Tongue (tissue), 2 donors: ENCODE data around the gene ETNK2. TPM values are rescaled to one million over a fixed set of nuclear protein-coding genes. Genes with fewer than 3 reads are reported as not detected.

ENCODE experiments used
- DNase-seq: peaks from one replicate; pipeline ENCODE4 v3.0.0-alpha.2; 2015
- total RNA-seq: library from RNA; depleted of rRNA; stranded (reverse); fragments of >200 nt; gene quantifications from one replicate; pipeline ENCODE4 v1.2.3, GENCODE V29; 2014

ETNK2 gene
- total RNA-seq, 1 donor from 2014 or later = 14.7 TPM

- no peak for DNase-seq
Measured at GRCh38 chr1:204177133-204177532, 25.3 kb upstream of the ETNK2 start.

GRCh38 chr1:204176049-204176448 is 24.2 kb upstream of the ETNK2 start:
- DNase-seq = no peak

GRCh38 chr1:204174958-204175357 is 23.1 kb upstream of the ETNK2 start:
- no peak for DNase-seq

GRCh38 chr1:204172404-204173029 is 20.7 kb upstream of the ETNK2 start:
- DNase-seq = no peak

- DNase-seq = no peak
Measured at GRCh38 chr1:204171751-204172178, 19.9 kb upstream of the ETNK2 start.

DNA sequence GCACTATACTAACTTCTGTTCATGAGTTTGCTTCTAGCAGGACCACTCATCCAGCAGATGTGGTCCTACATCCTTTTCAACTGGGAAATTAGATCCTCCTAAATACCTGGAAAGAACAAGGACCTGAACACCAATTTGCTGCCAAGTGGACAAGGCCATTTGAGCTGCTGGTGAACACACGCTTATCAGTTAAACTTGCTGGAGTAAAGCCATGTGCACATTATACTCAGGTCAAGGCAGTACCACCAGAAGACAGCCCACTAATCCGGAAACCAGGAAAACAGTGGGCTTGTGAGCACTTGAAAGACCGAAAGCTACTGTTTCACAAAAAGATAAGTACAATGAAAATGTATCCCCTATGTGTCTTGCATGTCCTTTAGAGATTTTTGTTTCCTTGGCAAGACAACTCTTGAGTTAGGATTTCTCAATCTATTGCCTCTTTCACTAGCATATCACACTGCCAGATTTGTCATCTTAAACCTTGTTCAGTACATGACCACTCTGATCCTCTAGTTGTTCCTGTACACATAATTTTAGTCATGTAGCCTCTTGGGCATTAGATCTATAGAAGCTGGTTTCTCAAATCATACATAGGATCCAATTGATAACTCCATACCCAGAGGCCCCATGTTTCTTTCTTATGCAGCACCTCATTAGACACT is 18.8 kb upstream of the ETNK2 start:
- no peak for DNase-seq

DNA sequence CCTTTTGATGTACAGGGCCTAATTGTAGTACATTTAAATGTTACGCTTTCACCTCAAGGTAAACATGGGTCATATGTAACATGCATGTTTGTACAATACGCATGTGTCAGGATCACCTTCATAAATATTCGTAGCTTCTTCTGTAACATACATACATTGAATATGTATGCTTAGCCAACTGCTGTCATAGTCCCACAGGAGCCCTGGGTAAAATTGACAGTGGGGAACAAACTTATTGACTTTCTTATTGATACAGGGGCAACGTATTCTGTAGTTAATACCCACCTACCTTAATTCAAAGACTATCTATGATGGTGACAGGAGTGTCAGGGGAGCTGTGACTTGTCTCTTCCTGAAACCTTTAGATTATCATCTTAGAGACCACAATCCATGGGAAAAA is 18.0 kb upstream of the ETNK2 start:
- DNase-seq = no peak

GRCh38 chr1:204167730-204168129 is 15.9 kb upstream of the ETNK2 start:
- no peak for DNase-seq

- DNase-seq = no peak
Measured at GRCh38 chr1:204166219-204166618, 14.4 kb upstream of the ETNK2 start, which contains the start of gene REN. Gene REN (minus strand): TSS chr1:204166337. CDS start chr1:204166293, 44 bp downstream.

- peak; percentile 89 for DNase-seq
Measured at GRCh38 chr1:204162494-204163074, 10.7 kb upstream of the ETNK2 start.

- no peak for DNase-seq
Measured at GRCh38 chr1:204161609-204162493, 10.0 kb upstream of the ETNK2 start.

- no peak for DNase-seq
Measured at GRCh38 chr1:204157962-204158361, 6.1 kb upstream of the ETNK2 start.

DNA sequence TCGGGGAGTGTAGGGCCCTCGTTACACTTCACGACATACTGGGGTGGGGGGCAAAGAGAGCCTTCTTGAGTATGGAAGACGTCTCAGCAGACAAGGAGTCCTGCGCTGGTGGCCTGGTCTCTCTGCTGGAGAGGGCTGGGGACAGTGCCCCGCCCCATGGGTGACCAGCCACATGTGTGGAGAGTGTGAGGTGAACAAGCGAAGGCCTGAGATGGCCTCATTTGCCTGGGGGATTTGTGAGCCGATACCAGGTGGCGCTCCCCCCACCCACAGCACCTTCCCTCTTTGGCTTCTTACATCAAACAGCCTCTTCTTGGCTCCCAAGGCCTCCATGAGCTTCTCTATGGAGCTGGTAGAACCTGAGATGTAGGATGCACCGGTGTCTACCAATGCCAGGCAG is 4.0 kb upstream of the ETNK2 start:
- DNase-seq = no peak

GRCh38 chr1:204154568-204155255 is 2.9 kb upstream of the ETNK2 start:
- peak; percentile 57 for DNase-seq

DNA sequence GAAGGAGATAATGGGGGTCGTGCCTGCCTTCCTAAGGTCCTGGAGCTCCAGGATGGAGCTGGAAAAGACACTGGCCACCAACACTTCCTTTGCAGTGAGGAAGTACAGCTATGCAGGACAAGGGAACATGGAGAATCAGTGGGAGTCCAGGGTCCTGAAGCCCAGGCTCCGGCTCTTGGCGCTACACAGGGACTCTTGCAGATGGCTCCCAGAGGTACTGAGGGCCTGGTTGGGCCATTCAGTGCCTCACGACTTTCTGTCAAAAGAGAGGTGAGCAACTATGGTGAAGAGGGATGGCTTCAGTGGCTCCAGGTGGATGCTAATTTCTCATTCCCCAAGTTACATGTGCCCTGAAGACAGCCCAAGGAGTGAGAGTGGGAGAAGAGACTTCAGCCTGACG is 1.8 kb upstream of the ETNK2 start:
- no peak for DNase-seq

DNA sequence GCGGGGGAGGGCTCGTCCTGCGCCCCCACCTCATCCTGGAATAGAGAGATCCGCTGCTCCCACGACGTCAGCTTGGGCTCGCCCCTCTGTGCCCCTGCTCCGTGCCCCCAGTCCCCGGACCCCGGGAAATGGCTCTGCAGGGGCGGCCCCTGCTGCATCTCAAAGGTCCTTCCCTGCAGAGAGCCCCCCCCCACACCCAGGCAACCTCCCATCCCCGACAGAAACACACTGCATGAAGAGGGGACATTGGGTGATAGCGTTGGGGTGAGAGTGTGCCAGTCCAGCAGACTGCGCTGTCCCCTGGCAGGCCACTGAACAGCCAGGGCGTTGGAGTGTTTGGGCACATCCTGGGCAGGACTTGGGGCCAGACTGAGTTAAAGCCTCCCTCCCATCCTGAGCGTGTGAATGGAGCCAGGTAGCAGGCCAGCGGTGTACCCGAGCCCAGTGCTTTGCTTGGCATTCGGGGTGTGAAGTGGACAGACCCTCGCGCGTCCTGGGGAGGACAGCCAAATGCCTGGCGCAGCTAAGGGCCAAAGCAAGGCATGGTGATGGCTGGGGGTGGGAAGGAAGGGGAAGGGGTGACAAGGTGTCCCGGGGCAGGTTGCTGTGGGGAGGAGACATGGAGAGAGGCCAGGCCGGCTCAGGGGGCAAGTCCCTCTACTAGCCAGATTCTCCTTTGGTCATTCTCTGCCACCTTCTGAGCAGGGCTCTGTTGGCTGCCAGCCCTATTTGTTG is 633 bp upstream of the ETNK2 start:
- no peak for DNase-seq

DNA sequence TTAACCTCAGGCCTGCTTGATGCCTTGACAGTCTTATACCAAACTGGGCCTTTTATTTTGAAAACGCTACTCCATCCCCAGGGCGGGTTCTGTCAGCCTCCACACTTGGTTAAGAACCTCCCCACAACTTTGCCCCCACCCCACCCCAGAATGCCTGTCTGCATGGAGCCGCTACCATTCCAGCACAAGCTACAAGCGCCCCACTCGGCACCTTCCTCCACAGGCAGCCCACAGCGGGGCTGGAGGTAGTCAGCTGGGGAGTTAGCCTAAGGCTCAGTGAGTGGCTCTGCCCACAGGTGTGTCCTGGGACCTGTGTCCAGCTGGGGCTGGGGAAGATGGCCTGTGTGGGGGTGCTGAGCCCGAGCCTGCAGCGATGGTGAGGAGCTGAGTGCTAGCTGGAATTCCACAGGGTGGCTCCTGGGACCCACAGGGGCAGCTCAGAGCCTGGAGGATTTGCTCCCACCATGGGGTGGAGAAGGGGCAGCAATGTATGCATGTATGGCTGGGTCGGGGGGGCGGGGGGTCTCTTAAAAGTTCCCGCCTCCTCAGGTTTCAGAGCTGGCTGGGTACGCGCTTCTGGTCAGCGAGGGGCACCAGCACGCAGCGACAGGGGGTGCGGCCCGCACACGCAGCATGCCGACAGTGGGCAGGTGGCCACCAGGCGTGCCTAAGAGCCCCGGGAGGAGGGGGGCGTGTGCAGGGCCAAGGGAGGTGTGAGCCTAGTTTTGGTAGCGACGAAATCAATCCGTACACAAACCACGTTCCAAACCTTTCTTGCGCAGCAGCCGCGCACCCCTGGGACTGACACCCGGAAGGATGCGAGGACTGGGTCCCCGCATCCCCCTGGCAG is 917 bp downstream of the ETNK2 start:
- peak; percentile 47 for DNase-seq

- DNase-seq = no peak
Measured at GRCh38 chr1:204149635-204150565, 1.9 kb downstream of the ETNK2 start.

DNA sequence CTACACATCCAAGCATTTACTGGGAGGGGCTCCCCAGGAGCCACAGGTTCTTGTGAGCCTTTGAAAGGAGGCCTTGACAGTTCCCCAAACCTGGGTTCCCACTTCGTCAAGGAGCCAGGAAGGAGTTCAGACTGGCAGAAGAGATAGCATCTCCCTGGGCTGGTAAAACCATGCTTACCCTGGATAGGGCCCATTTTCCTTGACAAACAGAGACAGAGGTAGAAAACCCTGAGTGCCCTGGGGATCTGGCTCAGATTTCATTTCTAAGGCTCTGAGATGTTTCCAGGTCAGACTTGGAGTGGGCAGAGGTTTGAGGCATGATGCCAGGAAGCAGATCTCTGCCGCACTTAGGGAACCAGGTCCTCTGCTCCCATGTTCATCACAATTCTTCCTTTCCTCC is 2.7 kb downstream of the ETNK2 start:
- no peak for DNase-seq
